DMS114 treated with DMSO at 0.1 percent for 48 hours (cell line): ENCODE data around the gene H6PD.

Source experiments
- DNase-seq: peaks from one replicate; lab custom pipeline; 2025; ENCODE audit not compliant: unreplicated experiment; lab: John Stamatoyannopoulos, UW

Gene H6PD

DNA sequence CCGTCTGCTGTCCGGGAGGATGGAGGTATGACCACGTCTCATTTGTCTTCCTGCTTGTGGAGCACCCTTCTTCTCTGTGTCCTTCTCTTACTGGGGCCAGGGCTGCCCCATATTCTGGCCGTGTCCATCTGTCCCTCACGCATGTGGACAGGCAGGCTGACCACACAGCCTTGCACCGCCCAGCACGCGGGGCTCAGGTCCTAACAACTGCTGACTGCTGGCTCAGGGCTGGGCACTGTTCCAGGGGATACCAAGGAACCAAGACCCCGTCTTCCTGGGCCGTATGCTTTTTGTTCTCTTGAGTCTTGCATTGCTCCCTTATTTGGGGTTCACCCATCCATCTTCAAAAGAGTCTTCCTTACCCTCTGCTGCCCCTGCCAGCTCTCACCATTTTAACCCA lies 40.6 kb downstream of the H6PD start:
- DNase-seq = no peak

DNA sequence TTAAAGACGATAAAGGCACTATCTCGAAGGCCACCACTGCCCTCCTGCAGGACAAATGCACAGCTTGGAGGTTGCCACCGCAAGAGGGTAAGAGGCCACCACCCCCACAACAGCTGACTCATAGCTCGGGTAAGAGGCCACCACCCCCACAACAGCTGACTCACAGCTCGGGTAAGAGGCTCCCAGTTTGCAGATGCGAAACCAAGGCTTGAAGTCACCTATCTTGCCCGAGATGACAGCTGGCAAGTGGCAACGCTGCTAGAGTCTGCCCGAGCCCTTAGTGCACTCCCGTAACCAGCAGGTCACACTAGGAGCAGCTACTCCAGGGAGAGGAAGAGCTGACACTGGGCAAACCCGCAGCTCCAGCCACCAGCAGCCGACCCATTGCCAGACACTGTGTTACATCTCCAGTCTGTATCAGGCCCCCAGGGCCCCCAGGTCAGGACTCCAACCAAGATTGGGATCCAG lies 41.0 kb downstream of the H6PD start:
- DNase-seq = no peak

DNA sequence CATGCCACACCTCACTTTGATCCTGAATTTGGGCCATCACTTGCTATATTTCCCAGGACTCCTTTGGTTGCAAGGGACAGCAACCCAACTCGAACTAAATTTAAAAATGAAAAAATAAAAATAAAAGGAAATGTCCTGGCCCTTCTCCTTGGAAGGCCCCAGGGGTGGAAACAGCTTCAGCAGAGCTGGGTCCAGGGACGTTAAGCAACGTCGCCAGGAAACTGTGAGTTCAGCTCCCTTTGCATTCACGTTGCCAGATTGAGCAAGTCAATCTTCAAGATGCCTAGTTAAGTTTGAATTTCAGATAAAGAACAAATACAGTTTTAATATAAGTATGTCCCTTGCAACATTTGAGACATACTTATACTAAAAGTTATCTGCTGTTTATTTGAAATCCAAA lies 43.5 kb downstream of the H6PD start:
- DNase-seq = no peak

DNA sequence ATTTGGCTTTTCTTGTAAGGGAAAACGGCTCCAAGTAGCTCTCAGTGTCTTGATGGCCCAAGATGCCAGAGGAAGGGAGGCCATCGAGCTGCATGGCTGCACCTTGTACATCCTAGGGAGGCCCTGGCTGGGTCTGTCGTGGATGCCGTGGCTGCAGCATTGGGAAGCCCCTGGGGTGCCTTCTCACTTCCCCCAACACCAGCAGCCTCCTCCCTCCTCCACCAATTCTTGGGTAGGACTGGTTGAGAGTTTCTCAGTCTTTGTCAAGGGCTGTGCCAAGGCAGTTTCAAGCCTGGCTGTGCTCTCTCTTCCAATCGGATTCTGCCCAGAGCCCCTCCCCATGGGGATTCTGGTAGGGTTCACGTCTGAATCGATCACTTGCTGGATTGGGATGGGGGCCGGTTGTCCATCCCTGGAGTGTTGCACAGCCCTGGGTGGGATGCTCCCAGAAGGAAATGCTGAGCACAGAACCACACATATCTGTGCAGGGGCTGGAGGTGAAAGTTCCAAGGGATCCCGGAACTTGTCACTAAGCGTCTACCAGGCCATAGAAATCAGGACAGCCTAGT lies 44.1 kb downstream of the H6PD start:
- no peak for DNase-seq

DNA sequence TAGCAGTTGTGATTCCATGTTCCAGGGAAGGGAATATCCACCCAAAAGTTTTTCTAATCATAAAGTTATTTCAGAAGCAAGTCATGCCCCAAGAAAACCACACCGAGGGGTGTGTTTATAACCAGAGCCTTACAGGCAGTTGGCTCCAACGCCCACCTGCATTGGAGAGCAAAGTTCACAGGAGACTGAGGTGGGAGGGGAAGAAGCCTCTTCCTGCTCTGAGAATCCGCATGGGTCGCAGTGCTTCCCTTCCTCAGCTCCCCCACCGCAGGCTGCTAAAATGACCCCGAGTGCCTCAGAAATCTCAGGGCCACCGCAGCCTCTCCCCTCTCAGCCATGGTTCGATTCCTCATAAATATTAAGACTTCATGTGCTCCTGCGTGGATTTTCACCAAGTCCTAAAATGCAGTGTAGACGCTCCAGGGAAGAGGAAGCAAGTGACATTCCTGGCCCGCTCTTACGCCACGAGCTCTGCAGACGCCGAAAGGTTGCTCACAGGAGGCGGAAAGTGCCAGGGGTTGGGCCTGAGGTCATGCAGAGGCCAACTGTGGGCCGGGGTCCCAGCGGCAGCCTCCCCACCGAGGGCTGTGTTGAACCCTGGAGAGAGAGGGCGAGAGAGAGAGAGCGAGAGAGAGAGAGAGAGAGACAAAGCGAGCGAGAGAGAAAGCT lies 44.7 kb downstream of the H6PD start:
- DNase-seq = no peak

DNA sequence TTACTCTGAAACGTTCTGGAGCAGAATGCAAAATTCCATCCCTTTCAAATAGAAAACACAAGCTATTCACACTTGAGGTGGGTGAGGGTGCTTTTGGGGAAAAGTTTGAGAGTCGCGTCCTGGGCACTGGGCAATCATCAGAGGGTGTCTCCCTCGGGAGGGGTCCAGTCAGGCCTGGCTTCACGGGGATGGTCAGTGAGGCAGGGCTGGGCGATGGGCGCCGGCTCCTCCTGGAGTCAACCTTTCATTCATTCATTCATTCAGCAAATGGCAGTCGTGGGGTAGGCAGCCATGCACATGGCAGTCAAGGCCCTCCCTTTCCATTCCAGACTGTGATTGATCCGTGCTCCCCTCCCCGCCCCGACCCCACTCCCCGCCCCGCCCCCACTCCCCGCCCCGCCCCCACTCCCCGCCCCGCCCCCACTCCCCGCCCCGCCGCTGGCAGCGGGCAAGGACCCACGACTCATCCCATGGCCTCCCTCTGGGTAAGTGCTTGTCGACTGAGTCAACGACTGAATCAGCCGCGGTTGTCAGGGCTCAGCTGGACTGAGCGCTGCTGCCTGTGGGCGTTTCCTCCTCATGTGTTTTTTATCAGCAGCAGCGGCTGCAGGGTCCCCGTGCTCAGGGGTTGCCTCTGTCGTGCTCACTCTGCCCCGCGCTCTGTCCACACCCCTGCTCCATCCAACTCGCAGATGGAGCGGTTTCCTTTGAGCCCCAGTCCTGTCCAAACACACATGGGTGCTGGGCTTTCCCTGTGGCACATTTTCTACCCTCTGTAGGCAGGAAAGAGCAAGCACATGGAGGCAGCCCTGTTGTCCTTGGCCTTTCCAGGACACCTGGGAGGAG lies 45.7 kb downstream of the H6PD start:
- no peak for DNase-seq

DNA sequence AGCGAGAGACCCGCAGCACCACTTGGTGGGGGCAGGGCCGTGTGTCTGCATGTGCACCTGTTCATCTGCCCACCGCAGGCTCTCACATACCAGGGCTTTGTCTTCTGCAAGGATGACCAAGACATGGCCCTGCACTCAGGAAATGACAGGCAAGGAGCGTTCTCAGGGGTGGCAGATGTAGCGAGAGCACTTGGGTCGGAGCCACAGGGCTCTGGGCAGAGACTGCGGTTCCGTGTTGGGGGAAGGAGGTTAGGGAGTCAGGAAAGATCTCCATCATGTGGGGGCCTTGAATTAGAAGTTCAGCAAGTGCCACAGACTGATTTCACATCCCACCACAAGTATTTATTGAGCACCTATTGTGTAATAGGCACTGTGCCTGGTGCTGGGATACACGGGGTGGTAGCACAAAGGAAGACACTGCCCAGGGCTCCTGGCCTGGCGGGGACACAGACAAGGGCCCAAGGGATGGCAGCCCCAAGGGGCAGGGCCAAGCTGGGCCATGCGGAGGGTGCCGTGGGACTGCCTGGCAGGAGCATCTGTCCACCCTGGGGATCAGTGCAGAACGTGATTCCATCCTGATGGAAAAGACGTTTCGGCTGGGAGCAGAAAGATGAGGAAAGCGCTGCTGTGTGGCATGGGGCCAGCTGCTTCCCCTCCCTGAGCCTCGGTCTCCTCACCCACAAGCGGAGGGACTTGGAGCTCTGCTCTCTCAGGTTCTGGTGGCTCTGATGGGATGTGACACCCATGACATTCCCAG lies 46.7 kb downstream of the H6PD start:
- DNase-seq = no peak

DNA sequence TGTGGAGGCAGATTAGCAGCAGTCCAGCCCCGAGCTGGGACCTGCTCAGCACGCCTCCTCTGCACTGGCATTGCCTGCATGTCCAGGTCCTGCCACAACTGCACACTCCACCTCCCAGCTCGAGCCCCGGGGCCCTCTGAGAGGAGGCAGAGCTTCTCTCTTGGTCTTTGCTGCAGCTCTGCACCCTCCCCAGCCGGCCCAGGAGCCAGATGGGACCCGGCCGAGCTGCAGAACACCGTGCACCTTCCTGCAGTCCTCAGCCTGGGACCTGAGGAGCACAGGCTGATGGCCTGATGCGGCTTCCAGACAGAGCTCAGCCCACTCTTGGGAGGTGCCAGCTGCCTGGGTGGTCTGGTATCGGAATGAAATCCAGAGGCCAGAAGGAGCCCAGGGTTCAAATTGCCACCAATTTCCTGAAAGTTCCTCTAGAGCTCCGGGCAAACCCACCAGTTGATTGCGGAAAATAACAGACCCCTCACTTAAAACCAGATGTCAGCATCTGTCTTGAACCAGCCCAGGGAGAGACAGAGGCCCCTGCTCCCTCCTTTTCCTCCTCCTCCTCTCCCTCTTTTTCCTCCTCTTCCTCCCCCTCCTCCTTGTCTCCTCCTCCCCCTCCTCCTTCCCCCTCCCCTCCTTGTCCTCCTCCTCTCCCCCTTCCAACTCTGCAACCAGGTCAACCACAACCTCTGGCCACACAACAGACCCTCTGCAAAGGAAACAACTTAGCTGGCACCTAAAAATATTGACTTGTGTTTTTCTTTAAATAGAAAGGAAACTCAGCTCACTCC lies 47.5 kb downstream of the H6PD start:
- DNase-seq = no peak

DNA sequence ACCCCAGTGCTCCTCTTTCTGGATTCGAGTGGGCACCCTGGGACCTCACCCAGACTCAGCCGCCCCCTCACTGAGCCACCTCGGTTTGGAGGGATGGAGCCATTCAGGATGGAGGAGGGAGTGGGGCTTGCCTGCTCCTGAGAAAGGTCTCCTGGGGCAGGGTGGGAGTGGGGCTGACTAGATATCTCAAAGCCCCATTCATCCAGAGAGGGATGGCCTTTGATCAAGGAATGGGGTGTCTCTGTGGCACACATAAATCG lies 48.1 kb downstream of the H6PD start:
- no peak for DNase-seq

DNA sequence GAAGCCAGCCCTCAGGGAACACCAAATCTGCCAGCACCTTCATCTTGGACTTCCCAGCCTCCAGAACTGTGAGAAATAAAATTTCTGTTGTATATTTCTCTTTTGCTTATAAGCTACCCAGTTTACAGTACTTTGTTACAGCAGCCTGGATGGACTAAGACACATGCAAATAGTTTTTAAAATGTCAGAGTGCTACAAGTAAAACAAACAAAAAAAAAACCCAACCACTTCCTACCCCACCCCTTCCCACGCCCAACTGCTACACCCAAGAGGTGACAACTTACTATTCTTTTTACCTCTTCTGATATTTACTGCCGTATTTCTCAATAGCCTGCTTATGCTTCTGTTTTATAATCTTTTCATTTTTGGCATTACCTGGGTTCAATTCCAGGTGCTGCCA lies 49.5 kb downstream of the H6PD start:
- DNase-seq = no peak

DNA sequence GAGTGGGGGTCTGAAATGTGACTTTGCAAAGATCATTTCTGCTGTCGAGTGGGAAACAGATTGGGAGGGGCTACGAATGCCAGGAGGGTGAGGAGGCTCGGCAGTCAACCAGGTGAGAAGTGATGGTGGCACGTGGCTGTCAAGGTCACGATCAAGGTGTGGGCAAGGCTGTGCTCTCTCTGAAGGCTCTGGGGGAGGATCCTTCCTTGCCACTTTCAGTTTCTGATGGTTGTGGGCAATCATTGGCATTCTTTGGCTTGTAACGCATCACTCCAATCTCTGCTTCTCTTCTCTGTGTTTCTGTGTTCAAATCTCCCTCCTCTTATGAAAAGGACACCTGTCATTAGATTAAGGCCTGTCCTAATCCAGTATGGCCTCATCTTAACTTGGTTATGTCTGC lies 52.0 kb downstream of the H6PD start:
- no peak for DNase-seq

DNA sequence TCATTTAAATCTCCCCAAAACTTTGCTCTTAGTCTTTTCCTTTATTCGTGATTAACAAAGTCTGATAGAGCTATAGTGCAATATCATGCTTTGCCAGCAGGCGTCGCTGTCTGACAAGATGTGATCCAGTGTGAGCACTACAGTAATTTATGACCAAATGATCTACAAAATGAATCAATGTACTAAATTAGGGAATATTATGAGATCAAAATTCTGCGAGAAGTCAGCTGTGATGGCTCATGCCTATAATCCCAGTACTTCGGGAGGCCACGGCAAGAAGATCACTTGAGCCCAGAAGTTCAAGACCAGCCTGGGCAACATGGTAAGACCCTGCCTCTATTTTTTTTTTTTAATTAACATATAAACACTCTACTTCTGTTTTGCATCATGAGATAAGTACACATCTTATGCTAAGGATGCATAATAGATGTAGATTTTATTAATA lies 54.5 kb downstream of the H6PD start:
- DNase-seq = peak; percentile 43

DNA sequence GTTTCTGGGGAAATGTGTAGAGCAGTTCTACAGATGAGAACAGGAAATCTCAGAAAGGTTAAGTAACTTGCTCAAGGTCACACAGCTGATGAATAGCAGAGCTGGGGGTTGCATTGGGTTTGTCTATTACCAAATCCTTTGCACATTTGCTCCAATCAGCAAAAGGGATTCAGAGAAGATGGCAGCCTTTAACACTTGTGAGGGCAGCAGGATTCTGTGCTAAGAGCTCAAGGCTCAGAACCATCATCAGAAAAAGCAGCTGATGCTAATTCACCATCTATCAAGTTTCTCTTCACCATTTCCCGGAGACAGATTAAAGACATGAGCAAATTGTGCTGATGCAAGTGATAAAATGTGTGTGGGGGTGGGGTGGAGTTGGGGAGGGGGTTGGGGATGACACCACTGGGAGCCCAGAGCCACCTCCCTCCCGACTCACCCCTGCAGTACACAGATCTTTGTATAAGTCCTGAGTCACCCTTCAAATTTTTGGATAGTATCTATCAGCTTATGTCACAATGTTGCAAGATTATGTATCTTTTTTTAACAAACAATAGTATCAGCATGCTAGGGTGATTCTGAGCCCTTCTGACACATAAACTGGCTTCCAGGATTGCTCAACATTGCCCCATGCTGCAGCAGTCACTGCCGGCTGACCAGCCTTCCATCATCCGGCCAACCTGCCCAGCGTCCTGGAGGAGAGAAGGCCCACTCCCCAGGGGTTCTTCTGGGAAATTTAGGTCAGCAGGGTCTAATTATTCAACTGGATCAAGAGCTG lies 55.3 kb downstream of the H6PD start:
- no peak for DNase-seq

DNA sequence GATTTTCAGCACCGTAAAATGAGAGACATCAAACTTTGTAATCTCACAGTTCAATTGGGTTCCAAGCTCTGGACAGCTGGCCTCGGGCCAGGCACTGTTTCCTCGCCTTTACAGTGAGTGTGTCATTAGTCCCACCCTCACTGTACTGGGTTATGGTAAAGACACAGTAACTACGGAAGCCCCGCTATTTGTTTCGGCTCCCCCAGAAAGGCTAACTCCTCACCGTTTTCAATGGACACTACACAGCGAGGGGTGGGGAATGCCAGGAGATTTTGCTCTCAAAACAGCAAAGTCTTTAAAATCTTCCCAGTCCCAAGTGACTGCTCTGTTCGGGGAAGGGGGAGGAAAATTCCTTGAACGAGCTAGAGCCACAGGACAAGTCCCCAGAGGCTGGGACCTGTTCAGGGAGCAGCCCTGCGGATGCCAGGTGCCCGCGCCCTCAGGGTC lies 57.4 kb downstream of the H6PD start:
- no peak for DNase-seq

DNA sequence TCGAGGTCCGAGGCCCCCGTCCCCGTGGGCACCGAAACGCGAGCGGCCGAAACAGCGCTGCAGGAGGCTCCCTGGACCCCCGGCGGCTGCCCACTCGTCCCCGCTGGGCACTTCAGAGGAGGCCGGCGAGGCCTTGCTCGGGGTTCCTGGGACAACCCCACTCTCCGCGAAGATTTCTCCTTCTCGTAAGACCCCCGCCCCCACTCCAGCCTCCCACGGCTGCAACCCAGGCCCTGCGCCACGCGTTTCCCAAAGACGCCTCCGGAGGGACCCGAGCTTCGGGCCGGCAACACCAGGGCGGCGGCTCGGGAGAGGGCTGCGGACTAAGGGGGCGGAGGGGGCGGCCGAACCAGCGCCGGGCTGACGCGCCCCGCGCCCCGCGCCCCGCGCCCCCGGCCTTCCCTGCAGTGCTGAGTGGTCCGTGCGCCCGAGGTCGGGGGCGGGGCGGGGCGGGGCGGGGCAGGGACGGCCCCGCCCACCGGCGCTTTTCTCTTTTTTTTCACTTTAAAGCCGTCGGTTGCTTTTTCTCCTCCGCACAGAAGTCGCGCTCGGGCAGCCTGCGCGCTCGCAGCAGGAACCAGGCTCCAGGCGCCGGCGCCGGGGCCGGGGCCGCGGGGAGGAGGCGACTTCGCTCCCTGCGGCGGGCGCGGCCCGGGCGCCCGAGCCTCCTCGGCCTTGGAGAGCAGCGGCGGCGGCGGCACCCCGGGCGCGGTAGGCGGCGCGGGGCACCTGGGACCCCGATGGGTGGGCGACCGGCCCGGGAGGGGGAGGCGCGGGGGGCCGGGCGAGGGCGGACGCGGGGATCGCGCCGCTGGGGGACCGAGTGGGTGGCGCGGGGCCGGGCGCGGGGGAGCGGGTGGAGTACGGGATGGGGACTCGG lies 58.0 kb downstream of the H6PD start, which contains the start of gene SPSB1:
TSS of gene SPSB1 (plus strand) at position 534 of the 880 bp plus-strand sequence. CDS start 62,998 bp downstream, outside the sequence.
- DNase-seq = peak; percentile 47

DNA sequence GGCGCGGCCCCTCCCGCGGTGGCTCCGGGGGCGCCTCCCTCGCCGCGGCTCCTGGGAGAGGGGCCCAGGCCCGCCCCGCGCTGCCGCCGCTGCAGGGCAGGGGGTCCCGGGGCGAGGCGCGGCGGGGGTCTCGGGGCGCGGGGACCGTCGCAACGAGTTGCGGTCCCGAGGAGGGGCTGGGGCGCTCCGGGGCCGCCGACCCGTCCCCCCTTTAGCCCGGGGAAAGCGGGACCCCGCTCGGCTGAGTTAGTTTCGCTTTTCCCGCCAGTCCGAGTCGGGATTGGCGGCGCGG lies 58.6 kb downstream of the H6PD start:
- no peak for DNase-seq

DNA sequence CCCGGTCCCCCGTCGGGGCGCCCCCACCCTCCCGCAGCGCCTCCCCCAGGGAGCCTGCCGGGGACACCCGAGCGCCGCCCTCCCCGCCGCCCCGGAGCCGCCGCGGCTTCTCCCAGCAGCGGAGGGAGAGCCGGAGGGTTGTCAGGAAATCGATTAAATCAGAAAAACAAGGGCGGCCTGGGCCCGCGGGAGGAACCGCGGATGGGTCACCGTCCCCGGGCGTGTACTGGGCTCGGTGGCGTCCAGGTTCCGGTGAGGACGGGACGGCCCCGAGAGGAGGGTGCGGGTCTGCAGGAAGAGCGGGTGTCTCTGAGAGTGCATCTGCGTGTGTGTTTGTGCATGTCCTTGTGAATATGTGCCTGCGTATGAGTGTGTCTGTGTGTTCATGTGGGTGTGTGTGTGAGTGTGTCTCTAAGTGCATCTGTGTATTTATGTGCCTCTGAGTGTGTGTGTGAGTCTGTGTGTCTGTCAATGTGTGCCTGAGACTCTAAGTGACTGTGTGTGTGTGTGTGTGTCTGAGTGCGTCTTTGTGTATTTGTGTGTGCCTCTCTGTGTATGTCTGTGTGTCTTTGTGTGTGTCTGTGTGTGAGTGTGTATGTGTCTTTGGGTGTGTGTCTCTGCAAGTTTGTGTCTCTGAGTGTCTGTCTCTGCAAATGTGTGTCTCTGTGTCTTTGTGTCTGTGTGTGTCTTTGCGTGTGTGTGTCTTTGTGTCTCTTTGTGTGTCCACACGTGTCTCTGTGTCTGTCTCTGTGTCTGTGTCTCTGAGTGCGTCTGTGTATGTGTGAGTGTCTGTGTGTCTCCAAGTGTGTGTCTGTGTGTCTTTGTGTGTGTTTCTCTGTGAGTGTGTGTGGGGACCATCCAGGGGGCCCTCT lies 59.2 kb downstream of the H6PD start:
- DNase-seq = no peak

DNA sequence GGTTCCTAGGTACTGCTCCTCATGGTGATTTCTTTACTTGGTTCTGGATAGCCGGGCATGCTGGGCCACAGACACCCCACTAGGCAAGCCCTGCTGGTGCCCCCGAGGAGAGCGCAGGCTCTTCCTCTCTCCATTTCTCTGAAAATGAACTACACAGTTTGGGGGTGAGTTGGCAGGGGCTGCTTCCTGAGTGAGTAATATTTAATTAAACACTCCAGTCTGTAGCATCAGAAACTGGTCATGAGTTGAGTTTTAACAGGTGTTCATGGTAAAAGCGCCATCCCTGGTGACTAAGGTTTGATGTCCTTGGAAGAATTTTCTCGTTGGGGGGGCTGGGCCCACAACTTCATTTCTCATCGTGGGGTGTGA lies 59.8 kb downstream of the H6PD start:
- DNase-seq = no peak
